ENCODE results near the gene APOE. TPM values are rescaled to one million over a fixed set of nuclear protein-coding genes. Genes with fewer than 3 reads are reported as not detected.

The APOE gene
- total and polyA plus RNA-seq, 4 donors = 80.8 to 1,011 (median 206) TPM

DNA sequence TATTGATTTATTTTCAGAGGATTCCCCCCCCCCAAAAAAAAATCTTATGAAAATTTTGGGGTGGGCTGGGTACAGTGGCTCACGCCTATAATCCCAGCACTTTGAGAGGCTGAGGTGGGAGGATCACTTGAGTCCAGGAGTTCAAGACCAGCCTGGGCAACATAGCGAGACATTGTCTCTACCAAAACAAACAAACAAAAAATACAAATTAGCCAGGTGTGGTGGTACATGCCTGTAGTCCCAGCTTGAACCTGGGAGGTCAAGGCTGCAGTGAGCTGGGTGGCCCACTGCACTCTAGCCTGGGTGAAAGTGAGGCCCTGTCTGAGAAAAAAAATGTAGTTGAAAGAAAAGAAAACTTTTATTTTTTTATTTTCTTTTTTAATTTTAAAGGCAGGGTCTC, 41.6 kb upstream of the APOE start:
- TF ChIP-seq, protein P1, sequence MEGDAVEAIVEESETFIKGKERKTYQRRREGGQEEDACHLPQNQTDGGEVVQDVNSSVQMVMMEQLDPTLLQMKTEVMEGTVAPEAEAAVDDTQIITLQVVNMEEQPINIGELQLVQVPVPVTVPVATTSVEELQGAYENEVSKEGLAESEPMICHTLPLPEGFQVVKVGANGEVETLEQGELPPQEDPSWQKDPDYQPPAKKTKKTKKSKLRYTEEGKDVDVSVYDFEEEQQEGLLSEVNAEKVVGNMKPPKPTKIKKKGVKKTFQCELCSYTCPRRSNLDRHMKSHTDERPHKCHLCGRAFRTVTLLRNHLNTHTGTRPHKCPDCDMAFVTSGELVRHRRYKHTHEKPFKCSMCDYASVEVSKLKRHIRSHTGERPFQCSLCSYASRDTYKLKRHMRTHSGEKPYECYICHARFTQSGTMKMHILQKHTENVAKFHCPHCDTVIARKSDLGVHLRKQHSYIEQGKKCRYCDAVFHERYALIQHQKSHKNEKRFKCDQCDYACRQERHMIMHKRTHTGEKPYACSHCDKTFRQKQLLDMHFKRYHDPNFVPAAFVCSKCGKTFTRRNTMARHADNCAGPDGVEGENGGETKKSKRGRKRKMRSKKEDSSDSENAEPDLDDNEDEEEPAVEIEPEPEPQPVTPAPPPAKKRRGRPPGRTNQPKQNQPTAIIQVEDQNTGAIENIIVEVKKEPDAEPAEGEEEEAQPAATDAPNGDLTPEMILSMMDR (IDR thresholded peaks at IDR 0.05; ENCODE audit: control extremely low read depth, extremely low read depth) = no peak
- WGBS, 2 donors = 89 to 92% methylated on average over 2 of the region's 2 CpGs
- Histone ChIP-seq H3K4me3 (no peak overlapping the region), H3K27me3 (ENCODE audit: control insufficient read depth in 3 of 3, insufficient read depth in 3 of 3, low read length in 2 of 3) (no peaks in the 10 kb centered on the region), H3K4me1 (ENCODE audit: control insufficient read depth in 5 of 5, insufficient read depth in 5 of 5, low read length in 5 of 5) (peaks cover 0 to under 1% (median 0%) of the 10 kb centered on the region in 5 donors), H3K27ac (ENCODE audit: low read depth in 1 of 2, low read length in 1 of 2) (no peak overlapping the region), H3K36me3 (ENCODE audit: control insufficient read depth in 4 of 4, insufficient read depth in 4 of 4, low read length in 4 of 4) (peaks cover 0 to 18% (median 14%) of the 10 kb centered on the region in 4 donors), H3K9me3 (ENCODE audit: control insufficient read depth in 4 of 4, insufficient read depth in 3 of 4, low read length in 3 of 4) (no peaks in the 10 kb centered on the region), H3K9ac (ENCODE audit: insufficient read depth in 1 of 2, low read length in 2 of 2) (no peak overlapping the region)
- DNase-seq = no peak
- ATAC-seq (ENCODE audit: insufficient read depth, low FRiP score) = no peak

DNA sequence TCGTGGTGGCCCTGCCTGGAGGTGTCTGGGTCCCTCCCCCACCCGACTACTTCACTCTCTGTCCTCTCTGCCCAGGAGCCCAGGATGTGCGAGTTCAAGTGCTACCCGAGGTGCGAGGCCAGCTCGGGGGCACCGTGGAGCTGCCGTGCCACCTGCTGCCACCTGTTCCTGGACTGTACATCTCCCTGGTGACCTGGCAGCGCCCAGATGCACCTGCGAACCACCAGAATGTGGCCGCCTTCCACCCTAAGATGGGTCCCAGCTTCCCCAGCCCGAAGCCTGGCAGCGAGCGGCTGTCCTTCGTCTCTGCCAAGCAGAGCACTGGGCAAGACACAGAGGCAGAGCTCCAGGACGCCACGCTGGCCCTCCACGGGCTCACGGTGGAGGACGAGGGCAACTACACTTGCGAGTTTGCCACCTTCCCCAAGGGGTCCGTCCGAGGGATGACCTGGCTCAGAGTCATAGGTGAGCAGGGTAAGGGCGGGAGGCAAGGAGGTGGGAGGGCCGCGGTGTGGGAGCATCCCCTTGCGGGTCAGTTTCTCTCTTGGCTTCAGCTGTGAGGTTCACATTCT, 40.3 kb upstream of the APOE start:
- DNase-seq (no peak), ATAC-seq (ENCODE audit: insufficient read depth, low FRiP score) (no peak)
- Histone ChIP-seq H3K9ac (ENCODE audit: insufficient read depth in 1 of 2, low read length in 2 of 2) (no peak overlapping the region), H3K27ac (ENCODE audit: low read depth in 1 of 2, low read length in 1 of 2) (no peak overlapping the region), H3K4me3 (no peak overlapping the region), H3K9me3 (ENCODE audit: control insufficient read depth in 4 of 4, insufficient read depth in 3 of 4, low read length in 3 of 4) (no peaks in the 10 kb centered on the region), H3K36me3 (ENCODE audit: control insufficient read depth in 4 of 4, insufficient read depth in 4 of 4, low read length in 4 of 4) (peaks cover 0 to 15% (median 11%) of the 10 kb centered on the region in 4 donors), H3K4me1 (ENCODE audit: control insufficient read depth in 5 of 5, insufficient read depth in 5 of 5, low read length in 5 of 5) (peaks cover 0 to 4% (median 0%) of the 10 kb centered on the region in 5 donors), H3K27me3 (ENCODE audit: control insufficient read depth in 3 of 3, insufficient read depth in 3 of 3, low read length in 2 of 3) (no peaks in the 10 kb centered on the region)
- WGBS, 2 donors = 94 to 95% methylated on average over 27 of the region's 27 CpGs
- TF ChIP-seq, protein P1 (IDR thresholded peaks at IDR 0.05; ENCODE audit: control extremely low read depth, extremely low read depth) = no peak

DNA sequence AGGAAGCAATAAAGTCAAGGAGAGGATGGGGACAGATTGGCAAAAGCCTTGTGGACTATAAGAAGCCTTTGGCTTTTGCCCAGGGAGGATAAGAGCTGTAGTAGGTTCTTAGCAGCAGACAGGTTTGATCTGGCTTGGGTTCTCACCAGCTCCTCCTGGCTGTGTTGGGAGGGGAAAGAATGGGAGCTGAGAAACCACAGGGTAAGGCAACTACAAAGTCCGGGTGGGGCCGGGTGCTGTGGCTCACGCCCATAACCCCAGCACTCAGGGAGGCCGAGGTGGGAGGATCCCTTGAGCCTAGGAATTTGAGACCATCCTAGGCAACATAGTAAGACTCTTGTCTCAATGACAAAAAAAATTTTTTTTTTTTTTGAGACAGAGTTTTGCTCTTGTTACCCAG, 38.9 kb upstream of the APOE start:
- Histone ChIP-seq H3K36me3 (ENCODE audit: control insufficient read depth in 4 of 4, insufficient read depth in 4 of 4, low read length in 4 of 4) (peaks cover 2 to 17% (median 9%) of the 10 kb centered on the region in 4 donors), H3K9ac (ENCODE audit: insufficient read depth in 1 of 2, low read length in 2 of 2) (no peak overlapping the region), H3K27ac (ENCODE audit: low read depth in 1 of 2, low read length in 1 of 2) (no peak overlapping the region), H3K9me3 (ENCODE audit: control insufficient read depth in 4 of 4, insufficient read depth in 3 of 4, low read length in 3 of 4) (no peaks in the 10 kb centered on the region), H3K27me3 (ENCODE audit: control insufficient read depth in 3 of 3, insufficient read depth in 3 of 3, low read length in 2 of 3) (no peaks in the 10 kb centered on the region), H3K4me1 (ENCODE audit: control insufficient read depth in 5 of 5, insufficient read depth in 5 of 5, low read length in 5 of 5) (peaks cover 0 to 6% (median 0%) of the 10 kb centered on the region in 5 donors), H3K4me3 (no peak overlapping the region)
- ATAC-seq (ENCODE audit: insufficient read depth, low FRiP score) (no peak), DNase-seq (no peak)
- TF ChIP-seq, protein P1 (IDR thresholded peaks at IDR 0.05; ENCODE audit: control extremely low read depth, extremely low read depth) = no peak
- WGBS, 2 donors = 73 to 77% methylated on average over 4 of the region's 4 CpGs

DNA sequence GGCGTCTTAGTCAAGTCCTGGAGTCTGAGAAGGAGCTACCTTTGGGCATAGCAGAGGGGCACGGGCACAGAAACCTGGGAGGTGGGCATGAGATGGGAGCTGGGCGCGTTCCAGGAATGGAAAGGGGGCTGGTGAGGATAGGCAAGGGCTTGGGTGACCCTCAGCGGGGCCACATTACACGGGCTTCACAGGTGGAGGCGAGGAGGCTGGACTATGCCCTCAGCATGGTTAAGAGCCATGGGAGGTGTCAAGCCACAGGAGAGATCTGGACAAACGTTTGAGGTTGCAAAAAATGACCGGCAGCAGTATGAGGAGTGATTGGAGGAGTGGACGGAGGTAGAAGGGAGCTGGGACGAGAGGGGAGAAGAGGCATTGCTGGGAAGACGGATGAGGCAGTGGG, 38.0 kb upstream of the APOE start:
- DNase-seq (no peak), ATAC-seq (ENCODE audit: insufficient read depth, low FRiP score) (no peak)
- H3K9me3 ChIP-seq (ENCODE audit: control insufficient read depth in 4 of 4, insufficient read depth in 3 of 4, low read length in 3 of 4) = no peaks in the 10 kb centered on the region
- H3K27ac ChIP-seq (ENCODE audit: low read depth in 1 of 2, low read length in 1 of 2) = no peak overlapping the region
- H3K36me3 ChIP-seq (ENCODE audit: control insufficient read depth in 4 of 4, insufficient read depth in 4 of 4, low read length in 4 of 4) = peaks cover 7 to 25% (median 17%) of the 10 kb centered on the region in 4 donors
- H3K9ac ChIP-seq (ENCODE audit: insufficient read depth in 1 of 2, low read length in 2 of 2) = no peak overlapping the region
- TF ChIP-seq, protein P1 (IDR thresholded peaks at IDR 0.05; ENCODE audit: control extremely low read depth, extremely low read depth) = no peak
- peaks cover 0 to 6% (median 0%) of the 10 kb centered on the region in 5 donors for H3K4me1 ChIP-seq (ENCODE audit: control insufficient read depth in 5 of 5, insufficient read depth in 5 of 5, low read length in 5 of 5)
- no peaks in the 10 kb centered on the region for H3K27me3 ChIP-seq (ENCODE audit: control insufficient read depth in 3 of 3, insufficient read depth in 3 of 3, low read length in 2 of 3)
- H3K4me3 ChIP-seq = no peak overlapping the region
- 89 to 96% methylated on average over 12 of the region's 12 CpGs for WGBS, 2 donors
